ENCODE data around the gene DRD2.

- TF ChIP-seq POLR2A (IDR thresholded peaks at IDR 0.05): no peak
- TF ChIP-seq CTCF (IDR thresholded peaks at IDR 0.05): no peak
Observed at GRCh38 chr11:113460469-113460868, 14.7 kb downstream of the DRD2 start.
